Effector CD4-positive, alpha-beta T cell (primary cell): Measurements from ENCODE around the gene PARP11.

ENCODE experiments used
- DNase-seq: peaks from one replicate; pipeline ENCODE4 v3.0.0-alpha.2; 2020

Gene PARP11

GRCh38 chr12:3768911-3769447, 104.2 kb downstream of the PARP11 start:
- no peak for DNase-seq

DNA sequence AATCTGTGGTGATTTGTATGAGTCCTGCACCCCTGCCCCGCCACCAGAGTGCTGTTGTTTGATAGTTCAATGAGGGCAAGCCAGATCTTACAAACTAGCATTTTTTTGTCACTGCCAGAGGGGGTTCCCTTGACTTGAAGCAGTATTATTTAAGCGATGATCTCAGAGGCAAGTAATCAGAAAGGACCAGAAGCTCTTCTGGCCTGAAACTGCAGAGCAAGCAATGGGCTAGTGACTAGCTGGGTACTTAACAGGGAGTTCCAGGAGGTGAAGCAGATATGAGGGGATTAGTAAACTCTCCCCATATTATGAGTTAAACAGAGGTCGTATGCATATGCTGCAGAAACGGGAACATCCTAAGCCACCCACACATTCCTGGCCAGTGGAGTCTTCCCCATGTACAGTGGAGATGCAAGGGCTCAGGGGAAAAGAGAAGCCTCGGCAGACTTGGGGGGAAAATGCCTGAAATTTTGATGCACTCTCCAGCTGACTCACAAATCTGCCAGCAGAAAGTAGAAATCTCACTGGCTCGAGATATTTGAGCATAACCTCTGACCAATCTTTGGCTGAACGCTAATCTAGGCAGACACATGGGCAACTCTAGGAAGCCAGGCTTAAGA, 112.0 kb downstream of the PARP11 start:
- DNase-seq, result no peak

DNA sequence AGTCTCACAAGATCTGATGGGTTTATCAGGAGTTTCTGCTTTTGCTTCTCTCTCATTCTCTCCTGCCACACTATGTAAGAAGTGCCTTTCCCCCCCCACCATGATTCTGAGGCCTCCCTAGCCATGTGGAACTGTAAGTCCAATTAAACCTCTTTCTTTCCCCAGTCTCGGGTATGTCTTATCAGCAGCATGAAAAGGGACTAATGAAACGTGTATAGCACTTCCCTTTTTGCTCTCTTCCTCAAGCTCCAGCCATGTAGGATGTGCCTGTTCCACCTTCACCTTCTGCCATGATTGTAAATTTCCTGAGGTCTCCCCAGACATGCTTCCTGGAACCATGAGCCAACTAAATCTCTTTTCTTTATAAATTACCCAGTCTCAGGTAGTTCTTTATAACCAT, 113.3 kb downstream of the PARP11 start:
- no peak for DNase-seq
